GM19324 (cell line): ENCODE data around the gene ANKRD28.
A peak's percentile ranks its signal among the peaks of the same experiment; 100 is the strongest.

Experiments used
- ATAC-seq: cut with Tn5 transposase; IDR thresholded peaks from one replicate; pipeline ENCODE4 v1.9.1; 2021; ENCODE audit warnings: mild to moderate bottlenecking, moderate library complexity; ENCODE audit not compliant: unreplicated experiment, low FRiP score

ANKRD28 gene

GRCh38 chr3:15804553-15805095 is 6.8 kb upstream of the ANKRD28 start:
- ATAC-seq: no peak

GRCh38 chr3:15803921-15804320 is 6.1 kb upstream of the ANKRD28 start:
- no peak for ATAC-seq

GRCh38 chr3:15801298-15801697 is 3.5 kb upstream of the ANKRD28 start:
- no peak for ATAC-seq

GRCh38 chr3:15800780-15801179 is 3.0 kb upstream of the ANKRD28 start:
- ATAC-seq: no peak

- ATAC-seq: no peak
These were observed 2.5 kb upstream of the ANKRD28 start for GRCh38 chr3:15800327-15800726.

- no peak for ATAC-seq
These were observed 910 bp upstream of the ANKRD28 start for GRCh38 chr3:15798533-15799245.

GRCh38 chr3:15796771-15797641 is 773 bp downstream of the ANKRD28 start:
- ATAC-seq: no peak

GRCh38 chr3:15796331-15796730 is 1.4 kb downstream of the ANKRD28 start:
- ATAC-seq: no peak

- ATAC-seq: peak; percentile 38
These were observed 2.0 kb downstream of the ANKRD28 start for GRCh38 chr3:15795651-15796308.

- ATAC-seq: no peak
These were observed 2.7 kb downstream of the ANKRD28 start for GRCh38 chr3:15794842-15795650.

- ATAC-seq: no peak
These were observed 3.4 kb downstream of the ANKRD28 start for GRCh38 chr3:15794303-15794771.

- no peak for ATAC-seq
These were observed 6.3 kb downstream of the ANKRD28 start for GRCh38 chr3:15791525-15791924.

GRCh38 chr3:15787941-15788340 is 9.8 kb downstream of the ANKRD28 start:
- ATAC-seq: no peak

- ATAC-seq: no peak
These were observed 10.3 kb downstream of the ANKRD28 start for GRCh38 chr3:15787526-15787925.

GRCh38 chr3:15783361-15783969 is 14.3 kb downstream of the ANKRD28 start:
- ATAC-seq: no peak

GRCh38 chr3:15782429-15782828 is 15.3 kb downstream of the ANKRD28 start:
- ATAC-seq: no peak

GRCh38 chr3:15781637-15782402 is 16.0 kb downstream of the ANKRD28 start:
- ATAC-seq: no peak

- no peak for ATAC-seq
These were observed 16.6 kb downstream of the ANKRD28 start for GRCh38 chr3:15781131-15781530.

- ATAC-seq: no peak
These were observed 18.7 kb downstream of the ANKRD28 start for GRCh38 chr3:15779111-15779510.
